Measurements from ENCODE around the gene FSTL4.

Gene FSTL4

GRCh38 chr5:133370904-133371303, 241.4 kb downstream of the FSTL4 start:
- H3K4me3 ChIP-seq (ENCODE audit: low read depth in 1 of 2, low read length in 2 of 2), result no peak overlapping the region
- no peaks in the 10 kb centered on the region for H3K9me3 ChIP-seq (ENCODE audit: insufficient read depth, low read length, severe bottlenecking)
- 0 out of 2 replicates have a peak, but pooled peaks cover 2% of the 10 kb centered on the region for H4K20me1 ChIP-seq (ENCODE audit: insufficient read depth, low read length)
- H3K4me1 ChIP-seq (ENCODE audit: insufficient read depth, low read length), result no peaks in the 10 kb centered on the region
- no peaks in the 10 kb centered on the region for H3K27me3 ChIP-seq (ENCODE audit: insufficient read depth, low read length, poor library complexity)
- H3K79me2 ChIP-seq (ENCODE audit: insufficient read depth, low read length), result no peaks in the 10 kb centered on the region
- H3K27ac ChIP-seq (ENCODE audit: low read length), result no peak overlapping the region
- no peak for ATAC-seq (ENCODE audit: insufficient read depth, low read depth)
- TF ChIP-seq CTCF (IDR thresholded peaks at IDR 0.05; ENCODE audit: borderline replicate concordance, extremely low read depth, low read length, poor library complexity, severe bottlenecking), result no peak
- no peak for TF ChIP-seq EZH2 (IDR thresholded peaks at IDR 0.05; ENCODE audit: borderline replicate concordance, low read depth, low read length, severe bottlenecking)
- H3K9ac ChIP-seq (ENCODE audit: low read depth, low read length), result no peak overlapping the region
- no peaks in the 10 kb centered on the region for H3K36me3 ChIP-seq (ENCODE audit: insufficient read depth, low read length)
- no peak for DNase-seq
- no peak overlapping the region for H3K4me2 ChIP-seq (ENCODE audit: insufficient read depth, low read length)
- H2AFZ ChIP-seq (ENCODE audit: low read depth, low read length), result no peak overlapping the region

GRCh38 chr5:133370036-133370831, 242.1 kb downstream of the FSTL4 start:
- H4K20me1 ChIP-seq (ENCODE audit: insufficient read depth, low read length), result 0 out of 2 replicates have a peak, but pooled peaks cover 4% of the 10 kb centered on the region
- no peaks in the 10 kb centered on the region for H3K9me3 ChIP-seq (ENCODE audit: insufficient read depth, low read length, severe bottlenecking)
- no peaks in the 10 kb centered on the region for H3K4me1 ChIP-seq (ENCODE audit: insufficient read depth, low read length)
- DNase-seq (no peak), ATAC-seq (ENCODE audit: insufficient read depth, low read depth) (no peak)
- H2AFZ ChIP-seq (ENCODE audit: low read depth, low read length), result no peak overlapping the region
- no peak overlapping the region for H3K4me3 ChIP-seq (ENCODE audit: low read depth in 1 of 2, low read length in 2 of 2)
- H3K36me3 ChIP-seq (ENCODE audit: insufficient read depth, low read length), result no peaks in the 10 kb centered on the region
- H3K4me2 ChIP-seq (ENCODE audit: insufficient read depth, low read length), result no peak overlapping the region
- TF ChIP-seq EZH2 (IDR thresholded peaks at IDR 0.05; ENCODE audit: borderline replicate concordance, low read depth, low read length, severe bottlenecking) (no peak), CTCF (IDR thresholded peaks at IDR 0.05; ENCODE audit: borderline replicate concordance, extremely low read depth, low read length, poor library complexity, severe bottlenecking) (no peak)
- no peaks in the 10 kb centered on the region for H3K79me2 ChIP-seq (ENCODE audit: insufficient read depth, low read length)
- no peak overlapping the region for H3K9ac ChIP-seq (ENCODE audit: low read depth, low read length)
- H3K27me3 ChIP-seq (ENCODE audit: insufficient read depth, low read length, poor library complexity), result no peaks in the 10 kb centered on the region
- H3K27ac ChIP-seq (ENCODE audit: low read length), result no peak overlapping the region

GRCh38 chr5:133368916-133369783, 243.2 kb downstream of the FSTL4 start:
- TF ChIP-seq CTCF (IDR thresholded peaks at IDR 0.05; ENCODE audit: borderline replicate concordance, extremely low read depth, low read length, poor library complexity, severe bottlenecking) (no peak), EZH2 (IDR thresholded peaks at IDR 0.05; ENCODE audit: borderline replicate concordance, low read depth, low read length, severe bottlenecking) (no peak)
- no peak overlapping the region for H3K27ac ChIP-seq (ENCODE audit: low read length)
- ATAC-seq (ENCODE audit: insufficient read depth, low read depth), result no peak
- no peak overlapping the region for H2AFZ ChIP-seq (ENCODE audit: low read depth, low read length)
- H3K9me3 ChIP-seq (ENCODE audit: insufficient read depth, low read length, severe bottlenecking), result no peaks in the 10 kb centered on the region
- no peak for DNase-seq
- no peaks in the 10 kb centered on the region for H3K4me1 ChIP-seq (ENCODE audit: insufficient read depth, low read length)
- H3K9ac ChIP-seq (ENCODE audit: low read depth, low read length), result no peak overlapping the region
- H3K36me3 ChIP-seq (ENCODE audit: insufficient read depth, low read length), result no peaks in the 10 kb centered on the region
- H3K4me3 ChIP-seq (ENCODE audit: low read depth in 1 of 2, low read length in 2 of 2), result no peak overlapping the region
- H3K27me3 ChIP-seq (ENCODE audit: insufficient read depth, low read length, poor library complexity), result no peaks in the 10 kb centered on the region
- H4K20me1 ChIP-seq (ENCODE audit: insufficient read depth, low read length), result 0 out of 2 replicates have a peak, but pooled peaks cover 4% of the 10 kb centered on the region
- H3K4me2 ChIP-seq (ENCODE audit: insufficient read depth, low read length), result no peak overlapping the region
- no peaks in the 10 kb centered on the region for H3K79me2 ChIP-seq (ENCODE audit: insufficient read depth, low read length)
